HEK293 (cell line): Measurements from ENCODE around the gene PFDN1.

ENCODE experiments used
- CTCF ChIA-PET: fragments of 350-600 bp; formaldehyde crosslinking; extraction: SDS; loops from one replicate; lab custom pipeline; 2021; ENCODE audit warnings: antibody characterized with exemption; lab: Yijun Ruan, JAX
- POLR2A ChIA-PET: fragments of 300-600 bp; formaldehyde crosslinking; extraction: SDS; loops from one replicate; lab custom pipeline; 2020; ENCODE audit warnings: antibody characterized with exemption, inconsistent platforms; lab: Yijun Ruan, JAX
- H3K27ac ChIP-seq: fragments of 200-500 bp; sonication (Bioruptor generic); 2 replicates; pipeline ENCODE4 v1.5.1; 2014; ENCODE audit warnings: low read depth, low read length, control low read depth, inconsistent platforms; ENCODE audit errors: extremely low read depth
- H3K36me3 ChIP-seq, 2 experiments: fragments of 200-500 bp in 1 of 2; sonication (Bioruptor generic) in 1 of 2; 1 replicate in 1 of 2; 2 replicates in 1 of 2; pipeline ENCODE4 v1.5.1; 2014 to 2017; ENCODE audit warnings: inconsistent platforms in 2 of 2, low read length in 2 of 2; ENCODE audit not compliant: control insufficient read depth in 2 of 2, insufficient read depth in 1 of 2
- H3K4me1 ChIP-seq: fragments of 200-500 bp; sonication (Bioruptor generic); 2 replicates; pipeline ENCODE4 v1.5.1; 2014; ENCODE audit warnings: mild to moderate bottlenecking, low read length, inconsistent platforms; ENCODE audit not compliant: control insufficient read depth, insufficient read depth
- H3K4me3 ChIP-seq: 2 replicates; pipeline ENCODE4 v1.5.1; 2011; ENCODE audit warnings: low read depth, mild to moderate bottlenecking, control low read depth, low read length, moderate library complexity
- H3K9me3 ChIP-seq: fragments of 200-500 bp; sonication (Bioruptor generic); 2 replicates; pipeline ENCODE4 v1.5.1; 2014; ENCODE audit warnings: low read depth, low read length, inconsistent platforms; ENCODE audit not compliant: control insufficient read depth, insufficient read depth
- KLF1 ChIP-seq: fragments of 450-650 bp; formaldehyde crosslinking; IDR thresholded peaks from 2 replicates; pipeline ENCODE4 v1.5.1; 2016; ENCODE audit warnings: missing biosample characterization, missing genetic modification characterization
- KLF16 ChIP-seq: fragments of 450-650 bp; formaldehyde crosslinking; IDR thresholded peaks from 2 replicates; pipeline ENCODE4 v1.5.1; 2017; ENCODE audit warnings: missing biosample characterization, missing genetic modification characterization
- PRDM1 ChIP-seq: fragments of 450-650 bp; formaldehyde crosslinking; IDR thresholded peaks from 2 replicates; pipeline ENCODE4; 2016; ENCODE audit warnings: missing biosample characterization, missing genetic modification characterization
- TCF7L2 ChIP-seq: IDR thresholded peaks from 2 replicates; pipeline ENCODE4 v1.6.1; 2011; ENCODE audit warnings: low read depth, mild to moderate bottlenecking, inconsistent platforms, low read length, moderate library complexity, borderline replicate concordance
- ZEB2 ChIP-seq: fragments of 450-650 bp; formaldehyde crosslinking; IDR thresholded peaks from 2 replicates; pipeline ENCODE4 v1.5.1; 2016; ENCODE audit warnings: missing biosample characterization, missing genetic modification characterization
- ZNF211 ChIP-seq: fragments of 450-650 bp; formaldehyde crosslinking; IDR thresholded peaks from 2 replicates; pipeline ENCODE4 v1.5.1; 2016; ENCODE audit warnings: low read depth, missing biosample characterization, missing genetic modification characterization
- ZNF23 ChIP-seq: fragments of 450-650 bp; formaldehyde crosslinking; IDR thresholded peaks from 2 replicates; pipeline ENCODE4 v1.5.1; 2016; ENCODE audit warnings: missing biosample characterization, missing genetic modification characterization, borderline replicate concordance
- ZNF404 ChIP-seq: fragments of 450-650 bp; formaldehyde crosslinking; IDR thresholded peaks from 2 replicates; pipeline ENCODE4 v1.5.1; 2017; ENCODE audit warnings: missing biosample characterization, missing genetic modification characterization
- ZNF529 ChIP-seq: fragments of 450-650 bp; formaldehyde crosslinking; IDR thresholded peaks from 2 replicates; pipeline ENCODE4 v1.5.1; 2017; ENCODE audit warnings: missing genetic modification characterization, missing biosample characterization; ENCODE audit not compliant: insufficient replicate concordance
- ZNF664 ChIP-seq: fragments of 450-650 bp; formaldehyde crosslinking; IDR thresholded peaks from 2 replicates; pipeline ENCODE4 v1.5.1; 2016; ENCODE audit warnings: missing biosample characterization, missing genetic modification characterization
- ZNF777 ChIP-seq: fragments of 450-650 bp; formaldehyde crosslinking; IDR thresholded peaks from 2 replicates; pipeline ENCODE4 v1.5.1; 2017; ENCODE audit warnings: missing biosample characterization, missing genetic modification characterization, borderline replicate concordance
- ZSCAN30 ChIP-seq: fragments of 450-650 bp; IDR thresholded peaks from 2 replicates; pipeline ENCODE4 v1.5.1; 2018; ENCODE audit warnings: missing biosample characterization, mild to moderate bottlenecking, missing genetic modification characterization, moderate library complexity
- ZXDB ChIP-seq: fragments of 450-650 bp; formaldehyde crosslinking; IDR thresholded peaks from 2 replicates; pipeline ENCODE4 v1.5.1; 2016; ENCODE audit warnings: missing biosample characterization, missing genetic modification characterization
- TF ChIP-seq, protein P1 (sequence below): fragments of 450-650 bp; formaldehyde crosslinking; IDR thresholded peaks from 2 replicates; pipeline ENCODE4 v1.5.1; 2016; ENCODE audit warnings: missing biosample characterization, missing genetic modification characterization, low read depth
- TF ChIP-seq, protein P2 (sequence below): fragments of 450-650 bp; formaldehyde crosslinking; IDR thresholded peaks from 2 replicates; pipeline ENCODE4 v1.5.1; 2016; ENCODE audit warnings: missing biosample characterization, missing genetic modification characterization
- TF ChIP-seq, protein P3 (sequence below): fragments of 450-650 bp; formaldehyde crosslinking; IDR thresholded peaks from 2 replicates; pipeline ENCODE4 v1.5.1; 2016; ENCODE audit warnings: missing biosample characterization, missing genetic modification characterization
- TF ChIP-seq, protein P4 (sequence below): fragments of 450-650 bp; formaldehyde crosslinking; IDR thresholded peaks from 2 replicates; pipeline ENCODE4 v1.5.1; 2016; ENCODE audit warnings: missing biosample characterization, missing genetic modification characterization

PFDN1 gene

GRCh38 chr5:140242890-140243585, 59.9 kb downstream of the PFDN1 start (continued):
- TF ChIP-seq, protein P1, sequence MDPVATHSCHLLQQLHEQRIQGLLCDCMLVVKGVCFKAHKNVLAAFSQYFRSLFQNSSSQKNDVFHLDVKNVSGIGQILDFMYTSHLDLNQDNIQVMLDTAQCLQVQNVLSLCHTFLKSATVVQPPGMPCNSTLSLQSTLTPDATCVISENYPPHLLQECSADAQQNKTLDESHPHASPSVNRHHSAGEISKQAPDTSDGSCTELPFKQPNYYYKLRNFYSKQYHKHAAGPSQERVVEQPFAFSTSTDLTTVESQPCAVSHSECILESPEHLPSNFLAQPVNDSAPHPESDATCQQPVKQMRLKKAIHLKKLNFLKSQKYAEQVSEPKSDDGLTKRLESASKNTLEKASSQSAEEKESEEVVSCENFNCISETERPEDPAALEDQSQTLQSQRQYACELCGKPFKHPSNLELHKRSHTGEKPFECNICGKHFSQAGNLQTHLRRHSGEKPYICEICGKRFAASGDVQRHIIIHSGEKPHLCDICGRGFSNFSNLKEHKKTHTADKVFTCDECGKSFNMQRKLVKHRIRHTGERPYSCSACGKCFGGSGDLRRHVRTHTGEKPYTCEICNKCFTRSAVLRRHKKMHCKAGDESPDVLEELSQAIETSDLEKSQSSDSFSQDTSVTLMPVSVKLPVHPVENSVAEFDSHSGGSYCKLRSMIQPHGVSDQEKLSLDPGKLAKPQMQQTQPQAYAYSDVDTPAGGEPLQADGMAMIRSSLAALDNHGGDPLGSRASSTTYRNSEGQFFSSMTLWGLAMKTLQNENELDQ: no peak
- TF ChIP-seq, protein P2, sequence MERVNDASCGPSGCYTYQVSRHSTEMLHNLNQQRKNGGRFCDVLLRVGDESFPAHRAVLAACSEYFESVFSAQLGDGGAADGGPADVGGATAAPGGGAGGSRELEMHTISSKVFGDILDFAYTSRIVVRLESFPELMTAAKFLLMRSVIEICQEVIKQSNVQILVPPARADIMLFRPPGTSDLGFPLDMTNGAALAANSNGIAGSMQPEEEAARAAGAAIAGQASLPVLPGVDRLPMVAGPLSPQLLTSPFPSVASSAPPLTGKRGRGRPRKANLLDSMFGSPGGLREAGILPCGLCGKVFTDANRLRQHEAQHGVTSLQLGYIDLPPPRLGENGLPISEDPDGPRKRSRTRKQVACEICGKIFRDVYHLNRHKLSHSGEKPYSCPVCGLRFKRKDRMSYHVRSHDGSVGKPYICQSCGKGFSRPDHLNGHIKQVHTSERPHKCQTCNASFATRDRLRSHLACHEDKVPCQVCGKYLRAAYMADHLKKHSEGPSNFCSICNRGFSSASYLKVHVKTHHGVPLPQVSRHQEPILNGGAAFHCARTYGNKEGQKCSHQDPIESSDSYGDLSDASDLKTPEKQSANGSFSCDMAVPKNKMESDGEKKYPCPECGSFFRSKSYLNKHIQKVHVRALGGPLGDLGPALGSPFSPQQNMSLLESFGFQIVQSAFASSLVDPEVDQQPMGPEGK (tag by site-specific recombination): no peak
- TF ChIP-seq ZXDB (tag by site-specific recombination) (no peak), KLF1 (tag by site-specific recombination) (no peak), PRDM1 (no peak), TCF7L2 (no peak)
- TF ChIP-seq, protein P3, sequence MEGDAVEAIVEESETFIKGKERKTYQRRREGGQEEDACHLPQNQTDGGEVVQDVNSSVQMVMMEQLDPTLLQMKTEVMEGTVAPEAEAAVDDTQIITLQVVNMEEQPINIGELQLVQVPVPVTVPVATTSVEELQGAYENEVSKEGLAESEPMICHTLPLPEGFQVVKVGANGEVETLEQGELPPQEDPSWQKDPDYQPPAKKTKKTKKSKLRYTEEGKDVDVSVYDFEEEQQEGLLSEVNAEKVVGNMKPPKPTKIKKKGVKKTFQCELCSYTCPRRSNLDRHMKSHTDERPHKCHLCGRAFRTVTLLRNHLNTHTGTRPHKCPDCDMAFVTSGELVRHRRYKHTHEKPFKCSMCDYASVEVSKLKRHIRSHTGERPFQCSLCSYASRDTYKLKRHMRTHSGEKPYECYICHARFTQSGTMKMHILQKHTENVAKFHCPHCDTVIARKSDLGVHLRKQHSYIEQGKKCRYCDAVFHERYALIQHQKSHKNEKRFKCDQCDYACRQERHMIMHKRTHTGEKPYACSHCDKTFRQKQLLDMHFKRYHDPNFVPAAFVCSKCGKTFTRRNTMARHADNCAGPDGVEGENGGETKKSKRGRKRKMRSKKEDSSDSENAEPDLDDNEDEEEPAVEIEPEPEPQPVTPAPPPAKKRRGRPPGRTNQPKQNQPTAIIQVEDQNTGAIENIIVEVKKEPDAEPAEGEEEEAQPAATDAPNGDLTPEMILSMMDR (tag by site-specific recombination): no peak

DNA sequence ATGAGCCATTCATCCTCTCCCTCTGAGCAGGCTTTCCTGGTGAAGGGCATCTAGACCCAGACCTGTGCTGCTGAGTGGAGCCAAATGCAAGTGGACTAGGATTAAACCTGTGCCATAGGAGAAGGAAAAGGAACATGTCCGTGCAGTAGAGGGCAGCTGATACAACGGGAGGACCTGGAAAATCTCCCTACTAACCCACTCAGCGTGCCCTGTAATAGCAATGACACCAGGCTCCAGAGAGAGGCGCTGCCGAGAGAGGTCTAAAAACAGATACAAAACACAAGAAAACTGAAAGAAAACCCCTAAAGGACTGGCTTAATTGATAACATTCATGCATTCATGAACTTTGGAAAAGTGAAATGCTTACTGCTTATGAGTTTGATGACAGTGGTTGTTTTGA, 60.8 kb downstream of the PFDN1 start:
- H3K27ac ChIP-seq: no peak overlapping the region
- TF ChIP-seq, protein P3 (tag by site-specific recombination): peak; percentile 26; the same call in 1 of the 2 replicates
- no peak for TF ChIP-seq ZNF777
- TF ChIP-seq KLF16: no peak
- TF ChIP-seq, all 188 proteins: peak for 1
- H3K9me3 ChIP-seq: no peaks in the 10 kb centered on the region
- peaks cover 0 to 32% of the 10 kb centered on the region in 2 experiments; a peak in 1 of 3 replicates for H3K36me3 ChIP-seq
- POLR2A ChIA-PET: interaction anchor here (1.1 to 8.9 kb wide), 2 partner anchors 104 to 405 kb away, joined by 4 to 130 read pairs; partner anchors contain the start of genes HBEGF, IK and NDUFA2
- CTCF ChIA-PET: interaction anchor here (0.5 to 14.6 kb wide), 12 partner anchors 9 to 324 kb away, joined by 3 to 660 read pairs (median 5); partner anchors contain the start of genes HBEGF and SLC4A9
- no peak overlapping the region for H3K4me3 ChIP-seq
- peaks cover 20% of the 10 kb centered on the region for H3K4me1 ChIP-seq

DNA sequence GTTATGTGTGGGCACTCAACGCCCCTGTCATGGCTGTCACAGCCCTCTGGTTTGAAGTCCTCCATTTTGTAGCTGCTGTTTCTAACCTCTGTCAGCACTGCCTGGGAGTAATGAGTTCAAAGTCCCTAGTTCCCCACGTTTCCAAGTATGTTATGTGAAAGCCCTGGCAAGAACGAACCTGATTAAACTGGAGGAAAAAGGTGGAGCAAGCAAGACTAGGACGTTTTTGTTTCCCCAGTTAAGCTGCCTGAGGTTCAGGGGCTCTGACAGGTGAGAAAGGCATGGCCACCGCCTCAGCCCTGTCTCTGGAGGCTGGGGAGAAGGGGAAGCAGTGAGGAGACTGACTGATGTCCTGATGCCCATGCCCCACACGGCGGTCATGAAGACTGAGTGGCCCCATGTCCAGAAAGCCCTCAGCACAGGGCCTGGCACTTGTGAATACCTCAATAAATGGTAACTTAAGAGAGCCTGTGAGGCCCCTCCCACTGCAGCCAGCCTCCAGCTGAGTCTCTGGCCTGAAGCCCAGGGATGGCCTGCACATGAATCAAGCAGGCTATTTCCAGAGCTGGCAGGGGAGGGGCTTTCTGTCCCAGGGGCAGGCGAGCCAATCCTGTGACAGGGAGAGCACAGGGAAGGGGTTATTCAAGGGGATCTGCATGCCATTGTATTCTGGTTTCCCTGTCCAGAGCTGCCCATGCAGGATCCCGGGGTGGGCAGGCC, 61.8 kb downstream of the PFDN1 start:
- POLR2A ChIA-PET: interaction anchor here (0.6 to 8.9 kb wide), 6 partner anchors 15 to 459 kb away, joined by 3 to 130 read pairs (median 5); partner anchors contain the start of genes HBEGF, IK, NDUFA2 and ZMAT2
- no peak overlapping the region for H3K4me3 ChIP-seq
- TF ChIP-seq ZEB2 (tag by site-specific recombination): 0 out of 2 replicates have a peak, but pooled peaks have one; percentile 38
- TF ChIP-seq ZSCAN30 (tag by site-specific recombination): peak; percentile 78; the same call in 1 of the 2 replicates
- peak; percentile 57; the same call in 1 of the 2 replicates for TF ChIP-seq ZNF664 (tag by site-specific recombination)
- no peak for TF ChIP-seq ZNF404 (tag by site-specific recombination)
- TF ChIP-seq ZNF529 (tag by site-specific recombination): no peak
- TF ChIP-seq ZNF23 (tag by site-specific recombination): no peak
- no peak for TF ChIP-seq ZNF211 (tag by site-specific recombination)
- TF ChIP-seq, protein P4, sequence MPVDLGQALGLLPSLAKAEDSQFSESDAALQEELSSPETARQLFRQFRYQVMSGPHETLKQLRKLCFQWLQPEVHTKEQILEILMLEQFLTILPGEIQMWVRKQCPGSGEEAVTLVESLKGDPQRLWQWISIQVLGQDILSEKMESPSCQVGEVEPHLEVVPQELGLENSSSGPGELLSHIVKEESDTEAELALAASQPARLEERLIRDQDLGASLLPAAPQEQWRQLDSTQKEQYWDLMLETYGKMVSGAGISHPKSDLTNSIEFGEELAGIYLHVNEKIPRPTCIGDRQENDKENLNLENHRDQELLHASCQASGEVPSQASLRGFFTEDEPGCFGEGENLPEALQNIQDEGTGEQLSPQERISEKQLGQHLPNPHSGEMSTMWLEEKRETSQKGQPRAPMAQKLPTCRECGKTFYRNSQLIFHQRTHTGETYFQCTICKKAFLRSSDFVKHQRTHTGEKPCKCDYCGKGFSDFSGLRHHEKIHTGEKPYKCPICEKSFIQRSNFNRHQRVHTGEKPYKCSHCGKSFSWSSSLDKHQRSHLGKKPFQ (tag by site-specific recombination): no peak

More for the DNA sequence above, 61.8 kb downstream of the PFDN1 start:
- Histone ChIP-seq H3K27ac (no peak overlapping the region), H3K36me3 (peaks cover 0 to 29% of the 10 kb centered on the region in 2 experiments; a peak in 1 of 3 replicates), H3K4me1 (peaks cover 17% of the 10 kb centered on the region), H3K9me3 (no peaks in the 10 kb centered on the region)
- CTCF ChIA-PET: interaction anchor here (0.5 to 14.6 kb wide), 17 partner anchors 10 to 164 kb away, joined by 3 to 660 read pairs (median 4); partner anchors contain the start of genes HBEGF and SLC4A9
